ENCODE results near the gene ADGRG6.
"Not testable (repeated sequence)": the region's sequence is repeated elsewhere in the genome, so short reads cannot be mapped to it uniquely, and the experiment has no call there.

ADGRG6 gene

DNA sequence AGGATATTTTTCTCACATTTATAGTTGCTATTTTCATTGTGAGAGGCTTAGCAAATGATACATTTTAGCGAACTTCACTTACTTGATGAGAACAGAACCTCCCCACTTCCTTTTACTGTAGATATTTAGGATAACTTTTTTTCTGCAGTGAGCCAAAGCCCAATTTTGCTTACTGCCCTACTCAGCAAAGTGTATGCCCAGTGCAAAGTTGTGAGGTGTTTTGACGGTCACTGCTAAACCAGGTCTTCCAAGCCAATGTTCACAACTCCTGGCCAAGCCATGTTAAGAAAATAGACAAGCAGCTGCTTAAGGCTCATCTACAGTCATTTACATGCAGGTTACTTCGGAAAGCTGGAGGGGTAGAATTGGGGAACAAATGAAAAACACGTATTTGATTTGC is 144.8 kb downstream of the ADGRG6 start:
- DNase-seq (ENCODE audit: low spot score): no peak

DNA sequence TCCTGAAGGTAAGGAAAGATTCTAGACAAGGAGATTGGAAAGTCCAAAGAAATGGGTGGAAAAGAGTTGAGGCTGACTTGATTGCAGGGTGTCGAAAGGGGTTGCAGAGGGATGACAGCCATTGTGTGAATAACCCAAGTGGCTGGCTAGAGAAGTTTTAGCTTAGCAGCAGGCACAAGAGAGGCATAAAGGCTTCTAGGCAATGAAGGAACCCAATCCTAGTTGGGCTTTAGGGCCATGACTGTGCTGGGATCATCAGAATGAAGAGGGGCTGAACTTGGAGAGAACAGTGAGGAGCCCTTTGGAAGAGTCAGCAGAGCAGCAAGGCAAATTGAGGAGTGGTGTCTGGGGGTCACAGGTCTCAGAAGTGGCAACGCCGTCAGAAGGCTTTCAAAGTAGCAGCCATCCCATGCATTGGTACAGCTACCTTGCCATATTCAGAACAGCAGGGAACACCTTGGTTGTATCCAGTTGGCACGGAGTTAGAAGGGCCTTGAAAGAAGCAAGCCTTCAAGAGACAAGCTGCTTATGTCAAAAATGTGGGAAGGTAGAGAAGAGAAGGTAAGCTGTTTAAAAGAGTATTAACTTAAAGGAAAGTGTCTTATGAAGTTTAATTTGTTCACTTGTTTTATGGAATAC is 146.4 kb downstream of the ADGRG6 start:
- no peak for DNase-seq (ENCODE audit: low spot score)

DNA sequence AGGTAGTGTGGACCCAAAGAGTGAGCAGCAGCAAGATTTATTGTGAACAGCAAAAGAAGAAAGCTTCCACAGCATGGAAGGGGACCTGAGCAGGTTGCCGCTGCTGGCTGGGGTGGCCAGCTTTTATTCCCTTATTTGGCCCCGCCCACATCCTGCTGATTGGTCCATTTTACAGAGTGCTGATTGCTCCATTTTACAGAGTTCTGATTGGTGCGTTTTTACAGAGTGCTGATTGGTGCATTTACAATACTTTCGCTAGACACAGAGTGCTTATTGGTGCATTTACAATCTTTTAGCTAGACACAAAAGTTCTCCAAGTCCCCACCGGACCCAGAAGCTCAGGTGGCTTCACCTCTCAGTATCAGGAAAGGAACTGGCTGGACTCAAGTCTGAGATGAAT is 149.0 kb downstream of the ADGRG6 start:
- not testable (repeated sequence) for DNase-seq (ENCODE audit: low spot score)

DNA sequence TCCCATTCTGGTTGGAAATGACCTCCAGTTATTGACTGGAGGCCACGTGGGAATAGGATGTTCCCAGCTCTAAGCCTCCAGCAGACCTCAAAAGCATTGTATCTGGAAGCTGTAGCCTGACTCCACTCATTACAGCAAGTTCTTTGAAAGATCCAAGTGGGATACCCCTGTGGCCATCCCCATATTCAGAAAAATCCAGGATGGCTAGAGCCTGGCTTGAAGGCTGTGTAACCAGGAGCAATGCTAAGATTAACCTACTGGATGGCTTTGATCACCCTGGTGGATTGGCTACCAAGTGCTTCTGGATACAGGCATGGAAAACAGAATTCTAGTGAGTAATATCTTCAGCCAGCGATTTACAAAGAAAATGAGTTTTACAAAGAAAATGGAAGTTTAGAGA is 151.2 kb downstream of the ADGRG6 start:
- no peak for DNase-seq (ENCODE audit: low spot score)

DNA sequence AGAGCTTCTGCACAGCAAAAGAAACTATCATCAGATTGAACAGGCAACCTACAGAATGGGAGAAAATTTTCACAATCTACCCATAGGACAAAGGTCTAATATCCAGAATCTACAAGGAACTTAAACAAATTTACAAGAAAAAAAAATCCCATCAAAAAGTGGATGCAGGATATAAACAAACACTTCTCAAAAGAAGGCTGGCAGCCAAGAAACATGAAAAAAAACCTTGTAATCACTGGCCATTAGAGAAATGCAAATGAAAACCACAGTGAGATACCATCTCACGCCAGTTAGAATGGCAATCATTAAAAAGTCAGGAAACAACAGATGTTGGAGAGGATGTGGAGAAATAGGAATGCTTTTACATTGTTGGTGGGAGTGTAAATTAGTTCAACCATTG is 152.4 kb downstream of the ADGRG6 start:
- not testable (repeated sequence) for DNase-seq (ENCODE audit: low spot score)

DNA sequence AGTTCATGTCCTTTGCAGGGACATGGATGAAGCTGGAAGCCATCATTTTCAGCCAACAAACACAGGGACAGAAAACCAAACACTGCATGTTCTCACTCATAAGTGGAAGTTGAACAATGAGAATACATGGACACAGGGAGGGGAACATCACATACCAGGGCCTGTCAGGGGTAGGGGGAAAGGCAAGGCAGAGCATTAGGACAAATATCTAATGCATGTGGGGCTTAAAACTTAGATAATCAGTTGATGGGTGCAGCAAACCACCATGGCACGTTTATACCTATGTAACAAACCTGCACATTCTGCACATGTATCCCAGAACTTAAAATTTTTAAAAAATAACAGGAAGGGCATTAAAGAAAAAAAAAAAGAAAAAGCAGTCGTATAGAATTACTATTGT is 153.0 kb downstream of the ADGRG6 start:
- DNase-seq (ENCODE audit: low spot score): not testable (repeated sequence)

DNA sequence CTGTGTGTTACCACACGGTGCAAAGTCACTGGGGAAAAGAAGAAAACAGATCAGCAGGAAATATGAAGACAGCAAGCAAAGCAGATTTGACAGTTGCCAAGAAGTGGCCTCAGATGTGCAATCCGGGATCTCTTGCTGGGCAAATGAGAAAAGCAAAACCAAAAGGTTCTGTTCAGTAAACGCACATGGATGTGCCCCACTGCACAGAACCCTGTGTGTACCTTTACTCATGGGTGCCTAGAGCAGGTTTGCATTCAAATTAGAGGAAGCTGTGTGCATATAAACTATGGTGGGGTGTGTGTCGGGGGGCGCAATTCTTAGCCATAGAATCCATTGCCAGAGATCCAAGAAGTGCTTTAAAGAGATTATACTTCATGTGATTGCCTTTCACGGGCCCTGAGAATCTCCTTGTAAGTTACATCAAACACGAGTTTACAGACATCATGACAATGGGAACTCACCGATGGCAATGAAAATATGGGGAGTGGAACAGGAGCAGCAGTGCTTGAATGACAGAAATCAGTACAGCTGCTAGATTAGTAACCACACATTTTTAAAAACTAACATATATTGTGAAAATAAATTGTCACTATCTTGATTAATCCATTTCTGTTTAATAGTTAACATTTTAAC is 154.3 kb downstream of the ADGRG6 start:
- DNase-seq (ENCODE audit: low spot score): no peak

DNA sequence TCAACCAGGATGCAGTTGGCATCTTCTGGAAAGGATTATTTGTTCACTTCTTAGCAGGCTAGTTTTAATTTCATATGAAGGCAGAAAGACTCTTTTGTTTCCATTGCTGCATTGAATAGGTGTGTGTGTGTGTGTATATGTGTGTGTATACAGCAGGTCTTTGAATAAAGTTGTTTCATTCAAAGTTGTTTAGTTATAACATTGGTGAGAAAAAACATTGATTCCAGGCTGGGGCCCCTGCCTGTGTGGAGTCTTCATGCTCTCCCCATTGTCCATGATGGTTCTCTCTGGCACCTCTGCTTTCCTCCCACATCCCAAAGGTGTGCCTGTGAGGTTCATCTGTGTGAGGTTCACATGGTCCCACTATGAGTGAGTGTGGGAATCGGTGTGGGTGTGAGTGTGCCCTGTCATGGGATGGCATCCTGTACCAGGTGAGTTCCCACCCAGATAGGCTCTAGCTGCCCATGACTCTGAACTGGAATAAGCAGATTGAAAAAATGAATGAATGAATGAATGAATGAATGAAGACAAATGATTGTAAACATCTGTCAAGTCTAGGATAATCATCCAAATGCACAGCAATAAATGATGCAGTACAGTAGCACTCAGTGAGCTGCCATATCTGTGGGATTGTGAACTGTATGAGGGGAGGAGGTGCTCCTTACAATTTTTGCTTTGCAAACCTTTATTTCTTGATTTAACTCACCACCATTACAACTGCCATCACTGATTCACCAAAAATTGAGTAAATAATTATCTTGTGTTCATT is 156.0 kb downstream of the ADGRG6 start:
- DNase-seq (ENCODE audit: low spot score): no peak

DNA sequence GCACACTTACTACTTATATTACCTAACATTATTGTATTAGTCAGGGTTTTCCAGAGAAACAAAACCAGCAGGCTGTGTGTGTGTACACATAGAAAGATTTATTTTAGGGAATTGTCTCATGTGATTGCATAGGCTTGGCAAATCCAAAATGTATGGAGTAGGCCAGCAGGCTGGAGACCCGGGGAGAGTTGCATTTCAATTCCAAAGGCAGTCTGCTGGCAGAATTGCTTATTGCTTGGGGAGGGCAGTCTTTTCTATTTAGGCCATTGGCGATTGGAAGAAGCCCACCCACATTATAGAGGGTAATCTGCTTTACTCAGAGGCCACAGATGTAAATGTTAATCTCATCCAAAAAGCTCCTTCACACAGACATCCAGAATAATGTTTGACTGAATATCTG is 157.0 kb downstream of the ADGRG6 start:
- no peak for DNase-seq (ENCODE audit: low spot score)

DNA sequence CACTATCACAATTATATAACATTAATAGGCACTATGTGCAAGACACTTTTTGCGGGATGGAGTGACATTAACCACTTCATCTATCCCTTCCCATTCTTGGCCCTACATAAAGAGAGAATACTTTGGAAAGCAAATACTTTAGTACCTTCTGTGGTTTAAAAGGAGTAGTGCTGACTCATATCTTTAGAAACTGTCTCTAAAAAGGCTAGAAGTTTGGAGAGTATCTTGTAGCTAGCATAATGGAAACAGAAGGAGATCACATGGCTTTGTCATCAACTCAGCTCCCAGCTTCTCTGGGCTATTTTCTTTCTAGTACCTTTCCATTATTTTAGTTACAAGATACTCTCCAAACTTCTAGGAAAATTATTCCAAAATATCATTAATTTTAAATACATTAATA is 157.5 kb downstream of the ADGRG6 start:
- no peak for DNase-seq (ENCODE audit: low spot score)

DNA sequence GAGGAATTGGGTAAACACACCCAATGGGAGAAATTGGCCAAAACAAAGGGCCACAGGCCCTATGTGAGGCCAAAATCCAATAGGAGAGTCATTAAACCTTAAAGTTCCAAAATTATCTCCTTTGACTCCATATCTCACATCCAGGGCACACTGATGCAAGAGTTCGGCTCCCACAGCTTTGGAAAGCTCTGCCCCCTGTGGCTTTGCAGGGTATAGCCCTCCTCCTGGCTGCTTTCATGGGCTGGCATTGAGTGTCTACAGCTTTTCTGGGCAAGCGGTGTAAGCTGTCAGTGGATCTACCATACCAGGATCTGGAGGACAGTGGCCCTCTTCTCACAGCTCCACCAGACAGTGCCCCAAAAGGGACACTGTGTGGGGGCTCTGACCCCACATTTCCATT is 160.5 kb downstream of the ADGRG6 start:
- no peak for DNase-seq (ENCODE audit: low spot score)

DNA sequence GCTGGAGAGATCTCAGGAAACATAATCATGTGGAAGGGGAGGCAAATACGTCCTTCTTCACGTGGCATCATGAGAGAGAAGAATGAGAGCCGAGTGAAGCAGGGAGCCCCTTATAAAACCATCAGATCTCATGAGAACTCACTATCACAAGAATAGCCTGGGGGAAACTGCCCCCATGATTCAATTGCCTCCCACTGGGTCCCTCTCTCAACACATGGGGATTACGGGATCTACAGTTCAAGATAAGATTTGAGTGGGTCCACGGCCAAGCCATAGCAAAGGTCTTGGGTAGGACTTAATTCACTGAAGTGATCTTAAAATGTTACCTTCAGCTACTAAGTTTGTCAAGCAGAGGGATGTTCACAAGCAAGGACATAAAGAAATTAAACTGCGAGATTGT is 162.2 kb downstream of the ADGRG6 start:
- no peak for DNase-seq (ENCODE audit: low spot score)

DNA sequence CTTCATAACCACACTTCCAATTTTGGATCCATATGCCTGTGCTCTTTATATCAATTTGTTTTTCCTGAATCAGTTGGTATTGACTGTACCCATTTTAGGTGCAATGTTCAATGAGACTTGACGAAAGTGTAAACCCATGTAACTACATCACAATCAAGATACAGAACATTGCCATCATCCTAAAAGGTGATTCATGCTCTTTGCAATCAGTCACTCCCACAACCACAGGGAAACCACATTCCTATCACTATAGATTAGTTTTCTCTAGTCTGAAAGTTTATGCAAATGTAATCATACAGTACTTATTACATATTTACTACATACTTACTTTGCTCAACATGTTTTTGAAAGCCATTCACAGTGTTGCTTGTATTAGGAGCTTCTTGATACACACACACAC is 167.4 kb downstream of the ADGRG6 start:
- DNase-seq (ENCODE audit: low spot score): no peak

DNA sequence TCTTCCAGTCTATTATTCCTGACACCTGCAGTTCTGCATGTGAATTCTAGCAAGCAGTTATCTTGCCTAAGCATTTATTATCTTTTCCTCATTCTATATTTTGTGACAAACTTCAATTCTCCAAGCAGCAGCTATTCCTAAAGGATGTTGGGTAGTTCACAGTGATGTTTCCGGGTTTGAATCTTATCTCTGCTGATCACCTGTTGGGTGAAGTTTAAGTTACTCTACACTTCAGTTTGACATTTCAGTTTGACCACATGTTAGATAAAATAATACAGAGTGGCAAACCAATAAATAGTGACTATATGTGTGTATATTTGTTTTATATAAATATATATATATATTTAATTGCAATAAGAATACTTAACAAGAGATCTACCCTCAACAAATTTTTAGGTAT is 168.6 kb downstream of the ADGRG6 start:
- no peak for DNase-seq (ENCODE audit: low spot score)

DNA sequence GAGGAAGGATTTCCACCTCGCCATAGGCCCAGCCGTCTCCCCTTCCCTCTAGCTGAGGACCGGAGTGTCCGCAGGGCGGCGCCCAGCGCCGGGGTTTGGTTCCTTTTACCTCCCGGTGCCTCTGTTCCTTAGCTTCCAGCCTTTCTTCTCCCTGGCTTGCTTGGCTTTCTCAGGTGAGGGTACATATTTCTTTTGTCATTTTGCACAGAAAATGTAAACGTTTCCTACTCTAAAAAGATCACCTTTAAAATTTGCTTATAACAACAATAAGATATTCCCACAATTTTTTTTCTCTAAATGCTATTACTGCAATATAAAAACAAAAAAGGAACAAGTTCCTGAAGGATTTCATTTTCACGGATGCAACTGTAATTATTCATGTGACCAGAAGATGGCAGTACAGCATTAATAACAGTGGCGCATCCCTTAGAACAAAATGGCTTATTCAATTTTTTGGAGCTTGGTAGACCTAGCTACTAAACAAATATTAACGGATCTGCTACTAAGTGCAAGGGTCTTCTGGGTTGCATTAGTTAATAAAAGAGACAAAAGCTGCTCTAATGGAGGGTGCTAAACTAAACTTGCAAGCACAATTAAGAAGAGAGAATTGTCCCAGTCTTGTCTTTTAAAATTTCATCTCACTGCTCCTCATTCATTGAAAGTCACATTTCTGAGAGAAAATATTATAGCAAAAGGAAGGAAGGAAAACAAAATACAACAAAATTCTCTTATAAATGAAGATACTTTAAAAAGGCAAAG is 172.9 kb downstream of the ADGRG6 start:
- peak; percentile 61 for DNase-seq (ENCODE audit: low spot score)

DNA sequence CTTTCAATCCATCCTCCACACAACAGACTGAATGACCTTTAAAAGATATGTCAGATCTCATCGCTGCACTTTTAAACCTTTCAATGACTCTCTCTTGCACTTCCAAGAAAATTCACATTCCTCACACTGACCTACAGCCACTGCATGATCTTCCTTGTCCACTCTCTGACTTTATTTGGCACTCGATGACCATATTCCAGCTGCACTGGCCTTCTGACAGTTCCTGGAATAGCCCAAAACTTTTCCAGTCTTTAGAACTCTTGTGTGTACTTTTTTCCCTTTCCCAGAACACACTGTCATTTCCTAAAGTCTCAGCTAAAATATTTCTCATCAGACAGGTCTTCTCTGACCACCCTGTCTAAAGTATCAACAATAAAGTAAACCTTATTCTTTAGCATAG is 174.6 kb downstream of the ADGRG6 start:
- no peak for DNase-seq (ENCODE audit: low spot score)

DNA sequence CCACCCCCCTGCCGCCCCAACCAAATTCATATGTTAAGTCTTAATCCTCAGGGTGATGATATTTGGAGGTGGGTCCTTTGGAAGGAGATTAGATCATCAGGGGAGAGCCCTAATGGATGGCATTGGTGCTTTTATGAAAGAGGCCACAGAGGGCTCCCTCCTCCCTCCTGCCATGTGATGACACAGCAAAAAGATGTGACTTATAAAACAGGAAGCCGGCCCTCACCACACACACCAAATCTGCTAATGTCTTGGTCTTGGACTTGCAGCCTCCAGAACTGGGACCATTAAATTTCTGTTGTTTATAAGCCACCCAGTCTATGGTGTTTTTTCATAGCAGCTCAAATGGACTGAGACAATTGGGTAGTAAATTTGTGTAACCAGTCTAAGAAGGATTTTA is 176.3 kb downstream of the ADGRG6 start:
- DNase-seq (ENCODE audit: low spot score): peak; percentile 16

DNA sequence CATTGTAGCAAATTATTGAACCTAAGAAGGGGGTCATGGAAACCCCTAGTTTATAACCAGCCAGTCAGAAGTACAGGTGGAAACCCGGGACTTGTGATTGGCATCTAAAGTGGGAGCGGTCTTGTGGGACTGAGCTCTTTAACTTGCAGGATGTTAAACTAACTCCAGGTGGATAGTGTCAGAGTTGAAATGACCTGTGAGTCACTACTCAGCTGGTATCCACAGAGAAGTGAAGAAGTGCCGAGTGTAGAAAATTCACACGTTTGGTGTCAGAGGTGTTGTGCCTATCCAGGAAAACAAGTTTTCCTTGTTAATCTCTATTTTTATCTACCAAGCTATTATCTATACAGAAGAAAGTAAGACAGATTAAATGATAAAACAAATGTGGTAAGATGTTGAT is 179.7 kb downstream of the ADGRG6 start:
- DNase-seq (ENCODE audit: low spot score): no peak

DNA sequence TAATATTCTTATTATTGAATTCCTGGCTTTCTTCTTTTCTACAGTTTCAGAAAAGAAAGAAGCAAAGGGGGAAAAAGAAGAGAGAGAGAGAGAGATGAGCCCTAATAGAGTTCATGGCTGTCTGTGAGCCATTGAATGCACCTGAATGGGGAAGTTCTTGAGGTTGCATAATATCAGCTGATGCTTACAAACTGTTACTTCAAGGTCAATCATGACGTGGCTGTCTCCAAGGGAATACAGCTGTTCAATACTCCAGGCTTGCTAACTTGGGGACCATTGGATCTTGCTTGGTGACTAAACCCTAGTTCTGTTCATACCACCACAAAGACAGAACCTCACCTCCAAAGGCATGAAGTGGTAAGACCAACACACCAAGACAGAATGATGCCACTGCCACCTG is 180.4 kb downstream of the ADGRG6 start:
- no peak for DNase-seq (ENCODE audit: low spot score)

DNA sequence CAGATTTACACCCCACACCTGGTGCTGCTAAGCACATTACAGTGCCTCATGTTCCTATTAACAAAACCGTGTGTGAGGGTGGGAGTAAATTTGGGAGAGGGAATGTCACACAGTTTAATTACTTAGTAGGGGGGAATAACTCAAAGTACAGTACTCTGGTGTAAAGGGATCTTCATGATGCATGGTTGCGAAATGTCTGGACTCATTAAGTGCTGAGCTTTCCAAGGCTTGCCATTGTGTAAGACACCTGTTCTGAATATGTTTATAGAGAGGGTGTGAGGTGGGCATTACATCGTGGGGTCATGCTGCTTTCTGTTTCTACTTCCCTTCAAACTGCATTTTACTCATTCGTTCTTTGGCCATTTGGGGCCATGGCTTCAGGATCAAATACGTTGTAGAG is 181.2 kb downstream of the ADGRG6 start:
- no peak for DNase-seq (ENCODE audit: low spot score)

DNA sequence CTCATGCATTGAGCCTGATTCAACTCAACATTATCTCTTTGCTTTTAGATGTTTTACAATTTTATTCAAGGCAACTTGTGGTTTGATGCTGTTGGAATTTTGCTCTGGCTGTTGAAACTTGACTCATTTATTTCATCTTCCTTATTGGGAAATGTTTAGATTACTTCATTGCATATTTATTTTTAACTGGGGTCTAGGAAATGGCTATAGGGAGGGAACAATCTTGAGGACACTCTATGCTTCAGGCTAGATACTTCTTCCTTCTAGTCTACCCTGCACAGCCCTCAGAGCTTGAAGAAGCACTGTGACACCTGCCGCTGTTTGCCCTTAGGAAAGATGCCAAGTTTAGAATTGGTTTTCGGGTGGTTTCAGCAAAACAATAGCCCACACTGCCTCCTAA is 183.4 kb downstream of the ADGRG6 start:
- no peak for DNase-seq (ENCODE audit: low spot score)

DNA sequence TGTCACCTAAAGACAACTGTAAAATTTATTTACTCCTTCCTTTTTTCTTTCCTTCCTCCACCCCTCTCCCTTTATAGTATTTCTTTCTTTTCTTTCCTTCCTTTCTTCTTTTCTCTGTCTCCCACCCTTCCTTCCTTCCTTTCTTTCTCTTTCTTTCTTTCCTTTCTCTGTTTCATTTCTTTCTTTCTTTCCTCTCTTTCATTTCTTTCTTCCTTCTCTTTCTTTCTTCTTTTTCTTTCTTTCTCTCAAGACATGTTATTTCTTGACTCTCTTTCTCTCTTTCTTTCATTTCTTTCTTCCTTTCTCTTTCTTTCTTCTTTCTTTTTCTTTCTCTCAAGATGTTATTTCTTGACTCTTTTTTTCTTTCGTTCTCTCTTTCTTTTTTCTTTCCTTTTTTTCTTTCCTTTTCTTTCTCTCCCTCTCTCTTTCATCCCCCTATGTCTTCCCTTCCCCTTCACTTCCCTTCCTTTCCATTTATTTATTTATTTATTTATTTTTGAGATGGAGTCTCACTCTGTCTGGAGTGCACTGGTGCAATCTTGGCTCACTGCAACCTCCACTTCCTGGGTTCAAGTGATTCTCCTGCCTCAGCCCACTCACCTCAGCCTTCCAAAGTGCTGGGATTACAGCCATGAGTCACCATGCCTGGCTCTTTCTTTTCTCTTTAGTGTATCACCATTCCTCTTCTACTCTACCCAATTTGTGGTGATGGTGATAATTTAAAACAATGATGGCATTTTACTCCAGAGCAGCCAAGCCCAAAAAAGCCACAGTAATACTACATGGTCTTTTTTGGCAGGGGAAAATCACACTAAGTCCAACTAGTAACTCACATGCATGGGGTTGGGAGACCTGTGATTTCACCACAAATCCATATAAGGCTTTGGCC is 188.2 kb downstream of the ADGRG6 start:
- DNase-seq (ENCODE audit: low spot score): no peak
